HepG2 (cell line): ENCODE results near the gene SYNM. TPM values are rescaled to one million over a fixed set of nuclear protein-coding genes. Genes with fewer than 3 reads are reported as not detected.

Source experiments
- ATAC-seq: fragments of 200-7000 bp; cut with Tn5 transposase; 3 replicates; pipeline ENCODE4 v1.9.1; 2020; ENCODE audit warnings: mild to moderate bottlenecking, moderate library complexity
- BruUV-seq: library from RNA; stranded (reverse); fragments of 400-500 nt; replicated peaks from 2 replicates; lab custom pipeline; 2021; lab: Mats Ljungman, UMichigan
- CTCF ChIA-PET: fragments of 300-600 bp; formaldehyde crosslinking; extraction: SDS; loops from one replicate; lab custom pipeline; 2021; ENCODE audit warnings: low total read pairs, inconsistent platforms, low intra/inter-chr PET ratio; lab: Yijun Ruan, JAX
- POLR2A ChIA-PET: fragments of 350-600 bp; sonication (Branson Sonifier 250); formaldehyde crosslinking; loops from one replicate; lab custom pipeline; 2020; ENCODE audit warnings: antibody characterized with exemption, inconsistent platforms; lab: Yijun Ruan, JAX
- DNase-seq: peaks from one replicate; pipeline ENCODE4 v3.0.0-alpha.2; 2015; ENCODE audit warnings: low spot score
- FAIRE-seq: peaks from 3 replicates; lab custom pipeline; 2011; peaks lifted over from hg19 to GRCh38; lab: Jason Lieb, UNC
- H2AFZ ChIP-seq: one replicate; pipeline ENCODE4 v1.6.1; 2011; ENCODE audit warnings: low read length, inconsistent platforms
- H3K27ac ChIP-seq: fragments of 300-600 bp; 3 replicates; pipeline ENCODE4 v1.8.0; 2011; ENCODE audit warnings: mixed run types, mild to moderate bottlenecking, mixed read lengths, low read length, inconsistent platforms; ENCODE audit not compliant: insufficient read depth; ENCODE audit errors: extremely low read length
- H3K27me3 ChIP-seq, 2 experiments: fragments of 200-600 bp in 1 of 2; 2 replicates in 1 of 2; 3 replicates in 1 of 2; pipeline versions ENCODE4 v1.6.0 to v1.8.0; 2011; ENCODE audit warnings: low read length in 2 of 2, mild to moderate bottlenecking in 2 of 2, moderate library complexity in 2 of 2, inconsistent platforms in 1 of 2; ENCODE audit not compliant: insufficient read depth in 2 of 2, control insufficient read depth in 1 of 2
- H3K36me3 ChIP-seq, 2 experiments: fragments of 200-600 bp in 1 of 2; replicated peaks in 1 of 2; 2 replicates in 1 of 2; 3 replicates in 1 of 2; pipeline versions ENCODE4 v1.5.1 to v1.8.0; 2011; ENCODE audit warnings: low read length in 2 of 2, inconsistent platforms in 1 of 2; ENCODE audit not compliant: insufficient read depth in 2 of 2, control insufficient read depth in 1 of 2
- H3K4me1 ChIP-seq: 2 replicates; pipeline ENCODE4 v1.5.1; 2012; ENCODE audit warnings: low read length, inconsistent platforms; ENCODE audit not compliant: insufficient read depth
- H3K4me2 ChIP-seq: 2 replicates; pipeline ENCODE4 v1.6.0; 2011; ENCODE audit warnings: low read depth, low read length, inconsistent platforms
- H3K4me3 ChIP-seq, 3 experiments: fragments of 200-600 bp in 1 of 3; sonication (generic), shearing (Covaris generic) in 1 of 3; replicated peaks in 1 of 3; 2 replicates each; pipeline ENCODE4 v1.5.1; 2011 to 2016; ENCODE audit warnings: low read length in 3 of 3, inconsistent platforms in 2 of 3, low read depth in 2 of 3, mild to moderate bottlenecking in 2 of 3, control low read depth in 1 of 3, mixed read lengths in 1 of 3; ENCODE audit not compliant: insufficient read depth in 1 of 3
- H3K79me2 ChIP-seq: one replicate; pipeline ENCODE4 v1.6.1; 2011; ENCODE audit warnings: low read length, inconsistent platforms; ENCODE audit not compliant: insufficient read depth
- H3K9ac ChIP-seq: 2 replicates; pipeline ENCODE4 v1.6.0; 2011; ENCODE audit warnings: mild to moderate bottlenecking, low read depth, low read length, inconsistent platforms; ENCODE audit not compliant: insufficient read depth
- H3K9me3 ChIP-seq: 2 replicates; pipeline ENCODE4 v1.5.1; 2012; ENCODE audit warnings: mild to moderate bottlenecking, low read length
- H4K20me1 ChIP-seq: 2 replicates; pipeline ENCODE4 v1.6.0; 2011; ENCODE audit warnings: inconsistent platforms, mild to moderate bottlenecking, low read length, moderate library complexity; ENCODE audit not compliant: insufficient read depth
- ARID5B ChIP-seq: IDR thresholded peaks from 2 replicates; pipeline ENCODE4 v1.4.0; 2020; ENCODE audit warnings: mild to moderate bottlenecking, missing genetic modification reagents
- ATF5 ChIP-seq: sonication (generic); formaldehyde crosslinking; IDR thresholded peaks from 2 replicates; pipeline ENCODE4 v1.4.0; 2020; ENCODE audit warnings: mild to moderate bottlenecking, low read depth, missing genetic modification reagents
- RBM39 ChIP-seq: fragments of 200-400 bp; formaldehyde crosslinking; IDR thresholded peaks from one replicate; pipeline ENCODE4 v1.6.1; 2018; ENCODE audit warnings: antibody characterized with exemption, mild to moderate bottlenecking, low read depth, low read length; ENCODE audit not compliant: poor library complexity, severe bottlenecking
- ZNF138 ChIP-seq: sonication (generic); formaldehyde crosslinking; IDR thresholded peaks from 2 replicates; pipeline ENCODE4 v1.5.0; 2020; ENCODE audit warnings: mild to moderate bottlenecking, low read depth, missing genetic modification reagents
- ZNF780A ChIP-seq: sonication (generic); formaldehyde crosslinking; IDR thresholded peaks from 2 replicates; pipeline ENCODE4 v1.8.0; 2022; ENCODE audit warnings: mild to moderate bottlenecking, missing genetic modification reagents, moderate library complexity
- WGBS: methylation state at CpG from one replicate; pipeline ENCODE4 v1.1.6; 2017; ENCODE audit warnings: low lambda C conversion rate; 5-methylcytosine and 5-hydroxymethylcytosine counted together
- in situ Hi-C: cut with HindIII; loops from 2 replicates; pipeline ENCODE4 v1.10.0; 2017; ENCODE audit warnings: low pct_unique_long_range_greater_than_20kb; ENCODE audit not compliant: extremely low pct_ligation_motif_present
- intact Hi-C: fragments of 100-400 bp; cut with micrococcal nuclease; formaldehyde crosslinking; loops from one replicate; pipeline ENCODE4 v1.10.0; 2022; ENCODE audit not compliant: unreplicated experiment
- polyA plus RNA-seq, 8 experiments: library from polyadenylated mRNA; depleted of rRNA in 3 of 8; stranded (reverse) in 7 of 8; unstranded in 1 of 8; fragments of >200 nt; fragmentation: Illumina TruSeq in 4 of 8; extraction: Trizol in 4 of 8; gene quantifications; 2 replicates each; pipeline versions ENCODE4 v1.2.1 to v1.2.3, GENCODE V29; 2011 to 2016; ENCODE audit warnings: low read depth in 4 of 8, missing spikeins in 1 of 8, mixed read lengths in 1 of 8; ENCODE audit not compliant: insufficient read depth in 1 of 8
- total RNA-seq, 5 experiments: library from RNA; depleted of rRNA; stranded (reverse); fragments of >200 nt; fragmentation: Illumina TruSeq; extraction: Trizol; gene quantifications; 2 replicates each; pipeline ENCODE4 v1.2.3, GENCODE V29; 2016; ENCODE audit warnings: low read depth in 1 of 5

SYNM gene
- total and polyA plus RNA-seq, 2 of the 13 experiments (the other 11 are each of a cell fraction or from before 2014, with no cell fraction given) = 1.1 to 3.7 TPM

GRCh38 chr15:99121207-99121606 lies 16.3 kb downstream of the SYNM start:
- Histone ChIP-seq H3K27ac (no peak overlapping the region), H3K79me2 (no peaks in the 10 kb centered on the region), H2AFZ (no peak overlapping the region), H3K4me2 (no peak overlapping the region)
- 97% methylated on average over 10 of the region's 10 CpGs for WGBS
- intact Hi-C loops (no loop called here), in situ Hi-C loops (no loop called here)
- no TSS peak for BruUV-seq
- FAIRE-seq = no peak
- TF ChIP-seq ZNF780A (CRISPR knock-in tag) = no peak
- TF ChIP-seq ARID5B (CRISPR knock-in tag) = no peak
- no peak for TF ChIP-seq ATF5 (CRISPR knock-in tag)
- TF ChIP-seq ZNF138 = no peak
- no peak for TF ChIP-seq RBM39
- TF ChIP-seq, all 625 proteins: peak for 0
- Histone ChIP-seq H3K4me3 (no peak overlapping the region), H3K36me3 (no peaks in the 10 kb centered on the region; a peak in 1 of 5 replicates), H3K9me3 (no peaks in the 10 kb centered on the region), H3K4me1 (peaks cover 24% of the 10 kb centered on the region), H4K20me1 (no peaks in the 10 kb centered on the region), H3K27me3 (no peaks in the 10 kb centered on the region), H3K9ac (no peak overlapping the region)
- ChIA-PET CTCF (no interaction called here), POLR2A (interaction anchor here (0.6 kb wide), 1 partner anchor 9 kb away, joined by 3 read pairs; no protein-coding TSS in a partner anchor)
- ATAC-seq = no peak
- DNase-seq = no peak
